Neural progenitor cell (in vitro differentiated cells): ENCODE results near the gene ATP5PF. TPM values are rescaled to one million over a fixed set of nuclear protein-coding genes. Genes with fewer than 3 reads are reported as not detected.
"Not testable (repeated sequence)": the region's sequence is repeated elsewhere in the genome, so short reads cannot be mapped to it uniquely, and the experiment has no call there.

Source experiments
- DNase-seq: peaks from one replicate; pipeline ENCODE4 v3.0.0-alpha.2; 2016; ENCODE audit warnings: low spot score
- H2AFZ ChIP-seq: fragments of 200-600 bp; sonication (generic); replicated peaks from 2 replicates; pipeline ENCODE4 v1.6.1; 2016; ENCODE audit warnings: antibody characterized with exemption
- H3F3A ChIP-seq: fragments of 200-600 bp; sonication (generic); 2 replicates; pipeline ENCODE4 v1.6.1; 2016; ENCODE audit warnings: antibody characterized with exemption, low read depth
- H3K27ac ChIP-seq: fragments of 200-600 bp; sonication (generic); 2 replicates; pipeline ENCODE4 v1.5.1; 2016; ENCODE audit warnings: mild to moderate bottlenecking
- H3K27me3 ChIP-seq: fragments of 200-600 bp; sonication (generic); 2 replicates; pipeline ENCODE4 v1.6.1; 2016; ENCODE audit warnings: mild to moderate bottlenecking, moderate library complexity
- H3K36me3 ChIP-seq: fragments of 200-600 bp; sonication (generic); 2 replicates; pipeline ENCODE4 v1.5.1; 2016
- H3K4me1 ChIP-seq: fragments of 200-600 bp; sonication (generic); 2 replicates; pipeline ENCODE4 v1.6.1; 2016; ENCODE audit warnings: mixed run types
- H3K4me2 ChIP-seq: fragments of 200-600 bp; sonication (generic); 2 replicates; pipeline ENCODE4 v1.6.1; 2016
- H3K4me3 ChIP-seq: fragments of 200-600 bp; sonication (generic); 2 replicates; pipeline ENCODE4 v1.5.1; 2016
- H3K79me2 ChIP-seq: fragments of 200-600 bp; sonication (generic); 2 replicates; pipeline ENCODE4 v1.6.1; 2016; ENCODE audit warnings: low read depth
- H3K9ac ChIP-seq: fragments of 200-600 bp; sonication (generic); 2 replicates; pipeline ENCODE4 v1.6.1; 2016
- H3K9me3 ChIP-seq: fragments of 200-600 bp; sonication (generic); 2 replicates; pipeline ENCODE4 v1.5.1; 2016; ENCODE audit warnings: low read depth
- H4K20me1 ChIP-seq: fragments of 200-600 bp; sonication (generic); 2 replicates; pipeline ENCODE4 v1.6.1; 2016; ENCODE audit warnings: low read depth
- H3K27ac Mint-ChIP-seq: 3 replicates; pipeline ENCODE4 v1.8.0; 2021; ENCODE audit warnings: mixed read lengths
- H3K27me3 Mint-ChIP-seq: 2 replicates; pipeline ENCODE4 v1.8.0; 2022; ENCODE audit warnings: low read depth, mild to moderate bottlenecking, inconsistent platforms, moderate library complexity, mixed read lengths; ENCODE audit not compliant: insufficient read depth
- H3K36me3 Mint-ChIP-seq: 3 replicates; pipeline ENCODE4 v1.8.0; 2021; ENCODE audit warnings: mixed read lengths
- H3K4me1 Mint-ChIP-seq: 3 replicates; pipeline ENCODE4 v1.8.0; 2021; ENCODE audit warnings: mixed read lengths
- H3K4me3 Mint-ChIP-seq: 3 replicates; pipeline ENCODE4 v1.8.0; 2021; ENCODE audit warnings: mild to moderate bottlenecking, moderate library complexity, mixed read lengths
- H3K9me3 Mint-ChIP-seq: 3 replicates; pipeline ENCODE4 v1.8.0; 2020; ENCODE audit warnings: mixed read lengths
- EZH2 ChIP-seq: fragments of 200-600 bp; sonication (generic); IDR thresholded peaks from 2 replicates; pipeline ENCODE4 v1.6.1; 2017; ENCODE audit warnings: antibody characterized with exemption, mild to moderate bottlenecking, moderate library complexity
- EZH2phosphoT487 ChIP-seq: fragments of 200-600 bp; sonication (generic); IDR thresholded peaks from 2 replicates; pipeline ENCODE4 v1.6.1; 2017; ENCODE audit warnings: antibody characterized with exemption
- total RNA-seq: library from RNA; depleted of rRNA; stranded (reverse); fragments of >200 nt; gene quantifications from 2 replicates; pipeline ENCODE4 v1.2.3, GENCODE V29; 2015; ENCODE audit warnings: low replicate concordance
- TF ChIP-seq, protein P1 (sequence below): fragments of 200-600 bp; sonication (generic); IDR thresholded peaks from 2 replicates; pipeline ENCODE4 v1.5.1; 2017; ENCODE audit warnings: antibody characterized with exemption, mild to moderate bottlenecking

Gene ATP5PF
- total RNA-seq, 1 donor from 2014 or later: 156 TPM

DNA sequence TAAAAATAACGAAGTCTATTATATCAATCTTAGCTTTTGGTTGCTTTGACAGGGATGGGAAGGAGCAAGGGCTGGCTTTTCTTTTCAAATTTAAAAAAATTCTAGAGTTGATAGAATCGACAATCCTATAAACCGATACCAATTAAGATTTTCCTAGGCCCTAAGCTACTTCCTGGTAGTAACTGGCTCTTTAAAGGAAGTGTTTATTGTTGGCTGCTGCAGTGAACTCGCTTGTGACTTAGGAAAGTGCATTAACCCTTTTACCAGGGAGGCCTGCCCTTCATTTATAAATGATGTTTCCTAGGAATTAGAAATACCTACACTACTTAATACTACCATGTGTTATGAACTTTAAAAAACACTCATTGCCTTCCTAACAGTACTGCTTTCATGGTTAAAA lies 33.2 kb downstream of the ATP5PF start:
- peaks cover 3% of the 10 kb centered on the region for H3K27me3 Mint-ChIP-seq
- no peaks in the 10 kb centered on the region for H3K4me1 ChIP-seq
- H3F3A ChIP-seq: no peaks in the 10 kb centered on the region
- no peaks in the 10 kb centered on the region for H4K20me1 ChIP-seq
- H3K4me3 ChIP-seq: no peak overlapping the region
- H3K36me3 Mint-ChIP-seq: peaks cover 25% of the 10 kb centered on the region
- no peaks in the 10 kb centered on the region for H3K9me3 Mint-ChIP-seq
- H3K27ac Mint-ChIP-seq: no peak overlapping the region
- no peaks in the 10 kb centered on the region for H3K27me3 ChIP-seq
- no peak overlapping the region for H3K9ac ChIP-seq
- no peaks in the 10 kb centered on the region for H3K4me1 Mint-ChIP-seq
- H3K79me2 ChIP-seq: no peaks in the 10 kb centered on the region
- DNase-seq: no peak
- no peaks in the 10 kb centered on the region for H3K36me3 ChIP-seq
- H3K4me3 Mint-ChIP-seq: no peak overlapping the region
- no peaks in the 10 kb centered on the region for H3K9me3 ChIP-seq
- no peak overlapping the region for H3K27ac ChIP-seq
- TF ChIP-seq EZH2phosphoT487 (no peak), EZH2 (no peak)
- TF ChIP-seq, protein P1, sequence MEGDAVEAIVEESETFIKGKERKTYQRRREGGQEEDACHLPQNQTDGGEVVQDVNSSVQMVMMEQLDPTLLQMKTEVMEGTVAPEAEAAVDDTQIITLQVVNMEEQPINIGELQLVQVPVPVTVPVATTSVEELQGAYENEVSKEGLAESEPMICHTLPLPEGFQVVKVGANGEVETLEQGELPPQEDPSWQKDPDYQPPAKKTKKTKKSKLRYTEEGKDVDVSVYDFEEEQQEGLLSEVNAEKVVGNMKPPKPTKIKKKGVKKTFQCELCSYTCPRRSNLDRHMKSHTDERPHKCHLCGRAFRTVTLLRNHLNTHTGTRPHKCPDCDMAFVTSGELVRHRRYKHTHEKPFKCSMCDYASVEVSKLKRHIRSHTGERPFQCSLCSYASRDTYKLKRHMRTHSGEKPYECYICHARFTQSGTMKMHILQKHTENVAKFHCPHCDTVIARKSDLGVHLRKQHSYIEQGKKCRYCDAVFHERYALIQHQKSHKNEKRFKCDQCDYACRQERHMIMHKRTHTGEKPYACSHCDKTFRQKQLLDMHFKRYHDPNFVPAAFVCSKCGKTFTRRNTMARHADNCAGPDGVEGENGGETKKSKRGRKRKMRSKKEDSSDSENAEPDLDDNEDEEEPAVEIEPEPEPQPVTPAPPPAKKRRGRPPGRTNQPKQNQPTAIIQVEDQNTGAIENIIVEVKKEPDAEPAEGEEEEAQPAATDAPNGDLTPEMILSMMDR: no peak
- H2AFZ ChIP-seq: no peak overlapping the region
- H3K4me2 ChIP-seq: no peak overlapping the region

DNA sequence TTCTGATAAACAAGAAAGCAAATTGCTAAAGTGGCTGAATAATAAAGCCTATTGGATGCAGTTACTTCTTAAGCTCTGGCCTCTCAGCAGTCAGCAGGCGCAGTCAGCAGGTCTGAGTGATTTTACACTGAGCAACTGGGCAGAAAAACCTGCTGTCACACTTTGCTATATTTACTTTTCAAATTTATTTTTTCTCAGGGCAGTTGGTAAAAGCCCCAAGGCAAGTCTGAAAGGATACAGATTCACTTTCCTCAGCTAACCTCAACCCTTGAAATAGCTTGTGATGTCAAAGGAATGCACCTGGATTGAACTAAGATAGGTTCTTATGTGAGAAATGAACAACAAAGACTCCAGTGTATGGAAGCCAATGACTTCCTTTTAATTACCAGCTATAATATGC lies 34.0 kb downstream of the ATP5PF start:
- H3K9me3 ChIP-seq: no peaks in the 10 kb centered on the region
- H3K4me2 ChIP-seq: no peak overlapping the region
- no peak overlapping the region for H2AFZ ChIP-seq
- no peak overlapping the region for H3K4me3 ChIP-seq
- no peaks in the 10 kb centered on the region for H3K27me3 ChIP-seq
- H3K4me1 ChIP-seq: no peaks in the 10 kb centered on the region
- Mint-ChIP-seq H3K4me1 (no peaks in the 10 kb centered on the region), H3K4me3 (no peak overlapping the region), H3K27ac (no peak overlapping the region), H3K36me3 (peaks cover 27% of the 10 kb centered on the region), H3K9me3 (no peaks in the 10 kb centered on the region), H3K27me3 (peaks cover 3% of the 10 kb centered on the region)
- no peaks in the 10 kb centered on the region for H3K36me3 ChIP-seq
- H3K9ac ChIP-seq: no peak overlapping the region
- TF ChIP-seq, protein P1: no peak
- TF ChIP-seq EZH2phosphoT487 (no peak), EZH2 (no peak)
- DNase-seq: no peak
- no peaks in the 10 kb centered on the region for H4K20me1 ChIP-seq
- no peaks in the 10 kb centered on the region for H3F3A ChIP-seq
- H3K79me2 ChIP-seq: no peaks in the 10 kb centered on the region
- H3K27ac ChIP-seq: no peak overlapping the region

DNA sequence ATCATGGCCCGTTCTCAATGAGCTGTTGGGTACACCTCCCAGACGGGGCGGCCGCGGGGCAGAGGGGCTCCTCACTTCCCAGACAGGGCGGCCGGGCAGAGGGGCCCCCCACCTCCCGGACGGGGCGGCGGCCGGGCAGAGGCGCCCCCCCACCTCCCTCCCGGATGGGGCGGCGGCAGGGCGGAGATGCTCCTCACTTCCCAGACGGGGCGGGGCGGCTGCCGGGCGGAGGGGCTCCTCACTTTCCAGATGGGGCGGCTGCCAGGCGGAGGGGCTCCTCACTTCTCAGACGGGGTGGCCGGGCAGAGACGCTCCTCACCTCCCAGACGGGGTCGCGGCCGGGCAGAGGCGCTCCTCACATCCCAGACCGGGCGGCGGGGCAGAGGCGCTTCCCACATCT lies 39.2 kb downstream of the ATP5PF start:
- DNase-seq, H3F3A ChIP-seq, H3K4me3 ChIP-seq, H3K27me3 ChIP-seq, H3K9me3 Mint-ChIP-seq, H3K27ac ChIP-seq, H3K4me1 ChIP-seq, H3K4me2 ChIP-seq, H3K36me3 ChIP-seq, H3K9me3 ChIP-seq, H2AFZ ChIP-seq, H3K4me3 Mint-ChIP-seq, H3K27me3 Mint-ChIP-seq, H3K4me1 Mint-ChIP-seq, H3K79me2 ChIP-seq, H3K27ac Mint-ChIP-seq, H4K20me1 ChIP-seq, H3K9ac ChIP-seq: not testable (repeated sequence)
- peaks cover 44% of the 10 kb centered on the region for H3K36me3 Mint-ChIP-seq

- no peaks in the 10 kb centered on the region for H3F3A ChIP-seq
- H3K27me3 ChIP-seq: no peaks in the 10 kb centered on the region
- no peaks in the 10 kb centered on the region for H3K79me2 ChIP-seq
- no peaks in the 10 kb centered on the region for H4K20me1 ChIP-seq
- Mint-ChIP-seq H3K27ac (no peak overlapping the region), H3K27me3 (no peaks in the 10 kb centered on the region), H3K4me3 (no peak overlapping the region), H3K36me3 (peaks cover 42% of the 10 kb centered on the region), H3K9me3 (no peaks in the 10 kb centered on the region), H3K4me1 (no peaks in the 10 kb centered on the region)
- H3K4me2 ChIP-seq: no peak overlapping the region
- H3K36me3 ChIP-seq: no peaks in the 10 kb centered on the region
- no peak overlapping the region for H2AFZ ChIP-seq
- no peaks in the 10 kb centered on the region for H3K9me3 ChIP-seq
- DNase-seq: no peak
- no peak overlapping the region for H3K27ac ChIP-seq
- H3K4me1 ChIP-seq: no peaks in the 10 kb centered on the region
- no peak for TF ChIP-seq EZH2phosphoT487
- TF ChIP-seq, protein P1: no peak
- no peak for TF ChIP-seq EZH2
- no peak overlapping the region for H3K4me3 ChIP-seq
- H3K9ac ChIP-seq: no peak overlapping the region
Observed at GRCh38 chr21:25691976-25692375, 42.7 kb downstream of the ATP5PF start.
